ENCODE measurements around the gene FAF1.
"Not testable (repeated sequence)": the region's sequence is repeated elsewhere in the genome, so short reads cannot be mapped to it uniquely, and the experiment has no call there.

FAF1 gene

DNA sequence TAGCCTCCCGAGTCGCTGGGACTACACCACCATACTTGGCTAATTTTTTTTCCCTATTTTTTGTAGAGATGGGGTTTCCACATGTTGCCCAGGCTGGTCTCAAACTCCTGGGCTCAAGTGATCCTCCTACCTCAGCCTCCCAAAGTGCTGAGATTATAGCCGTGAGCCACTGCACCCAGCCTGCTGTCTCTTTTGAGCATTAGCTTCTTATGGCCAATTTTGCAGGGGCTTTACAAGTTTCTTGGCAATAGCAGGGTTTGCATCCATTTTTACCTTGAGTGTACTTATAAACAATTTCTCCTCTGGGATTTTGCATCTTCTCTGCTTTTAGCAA lies 432.1 kb downstream of the FAF1 start:
- not testable (repeated sequence) for DNase-seq

DNA sequence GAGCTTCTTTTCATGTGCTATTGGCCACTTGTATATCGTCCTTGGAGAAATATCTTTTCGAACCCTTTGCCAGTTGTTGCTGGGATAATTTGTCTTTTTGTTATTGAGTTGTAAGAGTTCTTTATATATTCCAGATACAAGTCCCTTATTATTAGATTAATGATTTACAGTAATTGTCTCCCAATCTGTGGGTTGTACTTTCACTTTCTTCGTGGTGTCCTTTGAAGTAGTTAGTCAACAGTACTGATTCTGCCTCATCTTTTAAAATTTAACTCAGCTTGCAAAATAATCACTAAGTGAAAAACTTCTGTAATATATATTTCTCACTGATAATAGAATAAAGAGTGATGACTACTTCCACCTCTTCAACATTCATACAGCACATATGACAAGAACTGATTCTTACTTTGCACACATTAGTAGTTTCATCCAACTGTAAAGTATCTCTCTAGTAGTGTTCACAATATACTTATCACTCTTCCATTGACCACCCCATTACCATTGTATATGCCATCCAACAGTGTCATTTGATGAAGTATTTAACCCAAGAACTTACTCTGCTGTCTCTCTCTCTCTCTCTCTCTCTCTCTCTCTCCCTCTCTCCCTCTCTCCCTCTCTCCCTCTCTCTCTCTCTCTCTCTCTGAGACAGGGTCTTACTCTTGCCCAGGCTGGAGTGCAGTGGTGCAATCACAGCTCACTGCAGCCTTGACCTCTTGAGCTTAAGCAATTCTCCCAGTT lies 432.6 kb downstream of the FAF1 start:
- DNase-seq: no peak

- DNase-seq: no peak
These were observed 433.6 kb downstream of the FAF1 start for GRCh38 chr1:50526431-50526830.

DNA sequence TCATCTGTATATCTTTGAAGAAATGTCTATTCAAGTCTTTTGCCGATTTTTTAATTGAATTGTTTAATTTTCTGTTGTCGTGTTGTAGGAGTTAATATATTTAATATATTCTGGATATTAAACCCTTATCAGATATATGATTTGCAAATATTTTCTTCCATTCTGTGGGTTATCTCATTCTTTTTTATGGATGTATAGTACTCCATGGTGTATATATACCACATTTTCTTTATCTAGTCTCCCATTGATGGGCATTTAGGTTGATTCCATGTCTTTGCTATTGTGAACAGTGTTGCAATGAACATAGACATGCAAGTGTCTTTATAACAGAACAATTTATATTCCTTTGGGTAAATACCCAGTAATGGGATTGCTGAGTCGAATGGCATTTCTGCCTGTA lies 436.5 kb downstream of the FAF1 start:
- DNase-seq: no peak

DNA sequence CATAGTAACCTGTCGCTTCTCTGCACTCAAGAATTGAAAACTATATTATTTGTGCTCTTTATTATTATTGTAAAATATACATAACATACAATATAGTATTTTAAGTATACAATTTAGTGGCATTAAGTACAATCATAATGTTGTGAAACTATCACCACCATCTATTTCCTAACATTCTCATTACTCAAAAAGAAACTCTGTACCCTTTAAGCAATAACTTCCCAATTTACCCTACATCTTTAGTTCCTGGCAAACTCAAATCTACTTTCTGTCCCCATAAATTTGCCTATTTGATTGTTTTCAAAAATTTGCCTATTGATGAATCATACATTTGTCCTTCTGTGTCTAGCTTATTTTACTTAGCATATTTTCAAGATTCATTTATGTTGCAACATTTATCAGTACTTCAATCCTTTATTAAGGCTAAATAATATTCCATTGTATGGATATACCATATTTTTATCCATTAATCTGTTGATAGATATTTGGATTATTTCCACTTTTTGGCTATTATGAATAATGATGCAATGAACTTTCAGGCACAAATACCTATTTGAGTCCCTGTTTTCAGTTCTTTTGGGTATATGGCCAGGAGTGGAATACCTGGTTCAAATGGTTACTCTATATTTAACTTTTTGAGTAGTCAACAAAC lies 437.2 kb downstream of the FAF1 start:
- no peak for DNase-seq

DNA sequence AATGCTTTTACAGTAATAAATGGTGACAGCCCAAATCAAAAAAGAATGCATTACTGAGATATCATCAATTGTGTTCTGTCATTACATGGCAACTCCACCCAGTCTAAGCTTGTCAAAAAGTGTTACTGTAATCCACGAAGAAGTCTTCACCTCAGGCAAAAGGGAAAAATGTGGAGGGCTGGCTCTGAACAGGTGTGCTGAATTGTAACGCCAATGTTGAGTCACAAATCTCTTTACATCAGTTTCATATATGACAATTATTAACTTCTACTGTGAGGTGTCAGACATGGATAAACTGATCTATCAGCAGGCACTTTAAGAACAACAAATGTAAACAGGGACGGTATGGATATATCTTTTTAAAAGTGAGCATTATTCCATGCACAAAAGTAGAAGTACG lies 438.4 kb downstream of the FAF1 start:
- DNase-seq: no peak

DNA sequence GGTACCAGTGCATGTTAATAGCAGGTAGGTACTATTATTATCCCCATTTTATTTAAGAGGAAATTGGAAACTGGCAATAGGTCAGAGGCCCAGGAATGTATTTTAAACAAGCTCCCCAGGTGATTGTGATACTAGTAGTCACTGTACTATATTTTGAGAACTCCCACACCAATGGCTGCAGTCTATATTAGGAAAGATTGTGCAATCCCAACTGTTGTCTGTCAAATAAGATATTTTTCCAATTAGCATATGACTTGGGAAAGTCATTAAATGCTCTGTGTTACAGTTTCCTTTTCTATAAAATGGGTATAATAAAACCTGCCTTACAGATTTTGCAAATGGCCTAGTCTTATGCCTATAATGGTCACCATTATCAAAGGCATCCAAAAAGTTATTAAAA lies 442.6 kb downstream of the FAF1 start:
- no peak for DNase-seq

DNA sequence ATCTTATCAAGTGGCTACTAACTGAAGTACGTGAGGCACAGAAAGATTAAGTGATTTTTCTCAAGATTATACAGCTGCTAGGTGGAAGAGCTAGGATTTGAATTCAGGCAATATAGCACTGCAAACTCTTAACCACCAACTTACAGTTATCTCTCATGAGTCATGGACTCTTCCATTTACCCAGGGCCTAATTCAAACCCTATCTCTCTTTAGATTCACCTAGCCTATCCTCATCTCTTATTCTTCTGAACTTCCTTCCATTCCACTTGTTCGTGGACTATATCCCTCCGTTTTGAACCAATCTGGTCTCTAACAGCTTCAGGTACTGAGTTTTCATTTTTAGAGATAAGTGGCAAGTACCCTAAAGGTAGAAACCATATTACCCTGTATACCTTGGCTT lies 444.0 kb downstream of the FAF1 start:
- no peak for DNase-seq

DNA sequence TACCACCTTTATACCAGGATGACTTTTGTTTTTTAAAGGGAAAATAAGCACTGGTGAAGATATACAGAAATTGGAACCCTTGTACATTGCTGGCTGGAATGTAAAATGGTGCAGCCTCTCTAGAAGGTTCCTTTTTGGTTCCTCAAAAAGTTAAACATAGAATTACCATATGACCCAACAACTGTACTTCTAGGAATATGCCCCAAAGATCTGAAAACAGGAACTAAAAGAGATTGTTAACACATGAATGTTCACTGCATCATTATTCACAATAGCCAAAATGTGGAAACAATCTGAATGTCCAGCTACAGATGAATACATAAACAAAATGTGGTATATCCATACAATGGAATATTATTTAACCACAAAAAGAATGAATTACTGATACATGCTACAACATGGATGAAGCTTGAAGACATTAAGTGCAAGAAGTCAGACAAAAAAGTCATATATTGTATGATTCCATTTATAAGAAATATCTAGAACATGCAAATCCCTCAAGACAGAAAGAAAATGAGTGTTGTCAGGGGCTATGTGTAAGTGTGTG lies 452.0 kb downstream of the FAF1 start:
- DNase-seq: no peak

DNA sequence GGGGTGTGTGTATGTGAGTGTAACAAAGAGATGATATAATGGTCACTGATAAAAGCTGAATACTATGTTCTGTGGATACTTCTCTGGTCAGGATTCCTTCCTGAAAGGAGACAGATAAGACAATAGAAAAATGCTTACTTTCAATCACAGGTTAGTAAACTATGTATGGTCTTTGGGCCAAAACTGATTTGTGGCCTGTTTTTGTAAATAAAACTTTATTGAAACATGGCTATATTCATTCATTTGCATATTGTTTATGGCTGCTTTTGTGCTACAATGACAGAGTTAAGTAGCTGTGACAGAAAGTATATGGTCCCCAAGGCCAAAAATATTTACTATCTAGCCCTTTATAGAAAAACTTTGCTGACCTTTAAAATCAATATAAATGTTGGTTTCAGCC lies 454.6 kb downstream of the FAF1 start:
- no peak for DNase-seq

DNA sequence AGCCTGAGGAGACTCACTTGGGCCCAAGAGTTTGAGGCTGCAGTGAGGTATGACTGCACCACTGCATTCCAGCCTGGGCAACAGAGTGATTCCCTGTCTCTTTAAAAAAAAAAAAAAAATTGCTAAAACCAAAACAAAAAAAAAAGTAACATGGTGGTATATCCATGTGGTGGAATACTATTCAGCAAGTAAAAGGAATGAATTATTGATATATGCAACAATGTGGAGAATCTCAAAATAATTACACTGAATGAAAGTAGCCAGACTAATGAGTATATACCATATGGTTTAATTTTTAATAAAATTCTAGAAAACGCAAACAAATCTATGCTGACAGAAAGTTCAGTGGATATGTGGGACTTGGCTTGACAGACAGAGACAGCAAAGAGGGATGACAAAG lies 456.6 kb downstream of the FAF1 start:
- DNase-seq: no peak

- no peak for DNase-seq
These were observed 457.9 kb downstream of the FAF1 start for GRCh38 chr1:50502147-50502546.

DNA sequence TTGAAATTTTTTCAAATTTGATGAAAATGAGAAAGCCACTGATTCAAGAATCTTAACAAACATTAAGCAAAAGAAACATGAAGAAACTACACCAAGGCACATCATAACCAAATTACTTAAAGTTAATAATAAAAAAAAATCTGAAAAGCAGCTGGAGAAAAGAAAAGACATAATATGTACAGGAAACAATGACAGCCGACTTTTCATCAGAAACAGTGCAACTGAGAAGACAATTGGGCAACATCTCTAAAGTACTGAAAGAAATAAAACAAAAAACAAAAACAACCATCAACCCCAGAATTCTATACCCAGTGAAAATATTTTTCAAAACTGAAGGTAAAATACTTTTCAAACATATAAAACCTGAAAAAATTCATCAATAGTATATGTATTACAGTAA lies 463.1 kb downstream of the FAF1 start:
- no peak for DNase-seq

- DNase-seq: no peak
These were observed 466.4 kb downstream of the FAF1 start for GRCh38 chr1:50493710-50494109.

DNA sequence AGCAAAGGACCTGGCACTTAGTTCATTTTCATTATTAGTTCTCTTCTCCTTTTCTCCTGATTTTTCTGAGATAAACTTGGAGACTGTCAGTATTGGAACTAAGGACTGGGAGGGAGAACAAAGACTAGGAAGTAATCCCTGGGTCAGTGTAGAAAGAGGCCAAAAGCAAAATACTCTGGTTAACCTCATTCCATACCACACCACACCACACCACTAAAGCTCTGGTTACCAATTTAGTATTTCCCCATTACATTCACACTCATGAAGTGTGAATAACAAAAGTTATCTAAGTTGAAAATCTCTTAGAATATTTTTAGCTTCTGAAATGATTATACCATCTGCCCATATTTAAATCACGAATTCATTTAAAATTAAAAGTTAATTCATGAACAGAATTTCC lies 467.9 kb downstream of the FAF1 start:
- DNase-seq: no peak

DNA sequence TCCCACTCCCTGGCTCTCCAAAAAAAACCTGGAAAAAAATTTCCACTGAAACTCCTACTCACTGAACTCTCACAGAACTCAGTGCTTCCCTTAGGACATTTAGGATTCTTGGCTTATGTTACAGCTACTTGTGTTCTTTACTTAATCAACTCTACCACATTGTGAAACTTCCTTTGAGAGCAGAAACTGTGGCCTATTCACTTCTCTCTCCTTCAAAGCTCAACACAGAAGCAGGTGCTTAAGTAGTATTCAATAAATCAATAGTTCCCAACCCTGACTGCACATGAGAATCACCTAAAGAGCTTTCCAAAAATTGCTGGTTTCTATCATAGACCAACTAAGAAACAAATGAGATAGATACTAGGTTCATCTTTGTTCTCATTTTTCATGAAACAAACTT lies 468.9 kb downstream of the FAF1 start:
- no peak for DNase-seq

DNA sequence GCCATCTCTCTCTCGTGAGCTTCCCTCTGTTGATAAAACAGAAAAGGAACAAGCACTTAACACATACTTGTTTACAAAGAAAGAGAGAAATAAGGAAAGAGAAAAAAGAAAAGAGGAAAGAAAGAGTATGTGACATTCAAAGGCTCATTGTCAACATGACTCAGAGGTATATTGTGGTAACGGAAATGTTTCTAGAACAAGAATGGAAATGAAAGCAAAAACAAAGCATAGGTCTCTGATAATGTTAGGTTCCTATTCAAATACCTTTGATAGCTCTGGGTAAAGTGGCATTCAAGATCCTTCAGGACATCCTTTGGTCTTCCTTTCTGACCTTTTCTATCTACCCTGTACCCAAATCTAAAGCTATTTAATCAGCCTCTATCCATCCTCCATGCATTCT lies 469.4 kb downstream of the FAF1 start:
- DNase-seq: no peak

DNA sequence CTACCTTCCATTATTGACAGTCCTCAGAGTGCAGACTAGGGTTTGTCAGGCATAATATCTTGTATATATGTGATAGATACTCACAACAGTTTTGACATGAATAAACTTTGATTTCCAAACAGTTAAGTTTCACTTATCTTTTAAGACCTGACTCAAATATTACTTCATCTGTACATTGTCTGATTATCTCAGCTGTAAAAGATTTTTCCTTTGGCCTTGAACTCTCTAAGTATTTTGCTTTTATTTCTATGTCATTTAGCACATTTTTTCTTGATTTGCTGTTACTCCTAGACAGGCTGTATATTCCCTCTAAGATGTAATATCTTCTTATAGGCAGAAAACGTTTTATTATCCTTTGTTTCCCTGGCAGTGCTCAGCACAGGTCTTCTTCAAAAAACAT lies 471.2 kb downstream of the FAF1 start:
- no peak for DNase-seq

DNA sequence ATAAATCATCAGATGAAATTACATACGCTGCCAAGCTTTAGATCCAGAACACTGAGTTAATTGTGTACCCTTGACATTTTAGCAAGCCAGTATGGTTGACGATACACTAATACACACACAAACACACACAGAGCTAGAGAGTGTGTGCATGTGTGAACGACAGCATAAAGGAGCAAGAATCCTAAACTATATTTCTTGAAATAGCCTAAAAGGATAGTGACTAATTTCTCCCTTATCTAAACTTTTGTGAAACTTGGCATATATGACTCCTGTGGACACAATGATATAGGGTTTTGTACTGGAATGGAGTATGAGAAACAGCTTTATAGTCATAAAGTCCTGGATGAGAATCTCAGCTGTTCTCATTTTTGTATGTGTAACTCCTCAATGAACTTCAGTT lies 471.7 kb downstream of the FAF1 start:
- DNase-seq: no peak

- DNase-seq: no peak
These were observed 472.3 kb downstream of the FAF1 start for GRCh38 chr1:50487725-50488124.

GRCh38 chr1:50481142-50481736 lies 478.8 kb downstream of the FAF1 start:
- no peak for DNase-seq

DNA sequence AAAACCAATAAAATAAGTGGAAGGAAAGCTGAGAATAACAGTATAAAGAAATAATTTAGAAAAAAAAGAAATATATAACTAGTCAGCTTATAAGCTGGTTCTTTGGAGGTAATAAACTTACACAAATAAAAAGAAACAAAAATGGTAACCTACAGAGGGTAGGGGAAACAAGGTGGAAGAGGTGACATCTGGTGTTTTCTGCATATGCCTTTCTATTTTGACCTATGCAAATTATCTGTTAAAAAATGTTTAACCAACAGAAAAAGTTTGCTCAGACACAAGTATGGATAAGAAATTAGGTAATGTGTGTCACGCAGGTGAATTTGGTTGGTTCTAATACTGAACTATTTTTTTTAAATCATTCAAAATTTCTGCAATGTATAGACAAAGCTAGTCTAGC lies 483.3 kb downstream of the FAF1 start:
- DNase-seq: no peak

GRCh38 chr1:50474859-50475809 lies 484.9 kb downstream of the FAF1 start:
- DNase-seq: no peak

Measured in stimulated activated CD4-positive, alpha-beta T cell treated with anti-CD3 and anti-CD28 coated beads, Interleukin-4, amount 100 ng/mL, for 4 hours (primary cell).